Eye (tissue), 1 donor: ENCODE measurements around the gene C2CD4B.
A peak's percentile ranks its signal among the peaks of the same experiment; 100 is the strongest.

Experiments used
- DNase-seq: peaks from one replicate; pipeline ENCODE4 v3.0.0-alpha.2; 2015

Gene C2CD4B

DNA sequence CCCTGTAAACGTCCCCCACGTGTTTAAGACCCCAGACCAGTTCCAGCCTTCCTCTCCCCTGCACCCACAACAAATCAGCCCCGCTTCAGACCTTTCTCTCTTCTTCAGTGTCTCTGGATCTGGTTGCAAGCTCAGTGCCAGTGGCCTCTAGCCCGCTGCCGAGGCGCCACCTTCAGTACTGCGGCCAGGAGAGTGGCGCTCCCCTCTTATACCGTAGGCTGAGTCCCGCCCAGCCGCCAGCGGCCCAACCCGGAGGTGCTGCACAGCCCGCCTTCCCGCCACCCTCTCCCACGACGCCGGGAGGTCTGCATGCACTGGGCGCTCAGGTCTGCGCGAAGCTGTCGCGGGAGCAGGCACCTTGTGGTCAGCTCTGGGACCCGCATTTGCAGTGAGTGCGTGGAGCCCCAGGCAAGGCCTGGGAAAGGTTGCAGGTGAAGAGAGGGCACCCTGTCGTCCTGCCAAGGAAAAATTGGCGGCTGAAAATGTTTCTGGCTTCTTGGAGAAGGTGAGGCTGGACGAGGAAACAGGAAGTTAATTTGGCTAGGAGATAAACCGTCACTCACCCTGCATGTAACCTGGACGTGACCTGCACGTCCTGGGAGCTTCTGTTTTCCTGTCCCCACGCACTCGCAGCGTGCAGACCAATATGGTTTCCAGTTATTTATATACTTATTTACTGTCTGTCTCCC lies at the start of gene C2CD4B:
Gene C2CD4B, minus strand, starts transcription at position 182 of the 689 bp plus-strand sequence. CDS start 301 bp downstream, outside the sequence.
- peak; percentile 57 for DNase-seq

DNA sequence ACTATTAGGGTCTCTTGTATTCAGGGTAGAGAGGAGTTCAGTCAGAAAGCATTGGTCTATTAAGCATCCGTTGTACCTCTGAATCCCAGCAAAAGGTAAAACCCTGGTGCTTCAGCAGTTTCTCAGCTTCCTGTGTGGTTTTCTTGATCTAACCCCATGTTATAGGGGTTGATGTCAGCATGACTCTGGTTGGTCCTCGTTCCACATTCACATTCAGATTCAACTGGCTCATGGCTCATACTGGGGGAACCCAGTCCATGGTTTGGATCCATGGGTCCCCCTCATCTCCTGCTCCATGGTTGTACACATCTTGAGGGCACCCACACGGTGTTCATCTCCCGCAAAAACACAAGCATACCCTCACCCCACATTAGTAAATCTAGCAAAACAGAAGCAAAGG lies 47.7 kb upstream of the C2CD4B start:
- DNase-seq, result no peak

- no peak for DNase-seq
Measured at GRCh38 chr15:62211348-62211747, 46.3 kb upstream of the C2CD4B start.

- DNase-seq, result no peak
Measured at GRCh38 chr15:62209821-62210220, 44.7 kb upstream of the C2CD4B start.

GRCh38 chr15:62209322-62209721 lies 44.2 kb upstream of the C2CD4B start:
- no peak for DNase-seq

GRCh38 chr15:62208884-62209283 lies 43.8 kb upstream of the C2CD4B start:
- no peak for DNase-seq

DNA sequence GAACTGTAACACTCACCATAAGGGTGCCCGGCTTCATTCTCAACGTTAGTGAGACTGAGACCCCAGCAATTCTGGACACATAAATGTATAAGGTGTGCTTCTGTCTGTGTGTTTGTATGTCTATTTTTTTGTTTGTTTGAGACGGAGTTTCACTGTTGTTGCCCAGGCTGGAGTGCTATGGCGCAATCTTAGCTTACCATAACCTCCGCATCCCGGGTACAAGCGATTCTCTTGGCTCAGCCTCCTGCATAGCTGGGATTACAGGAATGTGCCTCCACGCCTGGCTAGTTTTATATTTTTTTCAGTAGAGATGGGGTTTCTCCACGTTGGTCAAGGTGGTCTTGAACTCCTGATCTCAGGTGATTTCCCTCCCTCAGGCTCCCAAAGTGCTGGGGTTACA lies 43.3 kb upstream of the C2CD4B start:
- no peak for DNase-seq

- DNase-seq, result no peak
Measured at GRCh38 chr15:62190675-62191074, 25.6 kb upstream of the C2CD4B start.

DNA sequence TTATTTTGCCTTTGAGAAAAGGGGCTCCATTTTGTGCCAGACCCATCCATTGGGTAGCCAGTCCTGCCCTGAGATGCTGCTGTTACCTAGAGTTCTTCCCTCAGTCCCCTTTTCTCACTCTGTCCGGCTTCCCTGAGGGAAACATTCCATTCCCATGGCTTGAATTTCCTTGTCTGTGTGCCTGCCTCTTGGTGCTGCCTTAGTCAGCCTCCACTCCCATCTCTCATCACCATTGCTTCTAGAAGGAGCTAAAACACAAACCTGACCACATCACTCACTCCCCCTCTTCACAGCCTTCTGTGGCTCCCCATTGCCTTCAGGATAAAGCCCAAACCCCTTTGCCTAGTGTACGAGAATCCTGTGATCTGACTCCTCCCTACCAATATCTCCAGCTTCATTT lies 25.2 kb upstream of the C2CD4B start:
- DNase-seq, result no peak

DNA sequence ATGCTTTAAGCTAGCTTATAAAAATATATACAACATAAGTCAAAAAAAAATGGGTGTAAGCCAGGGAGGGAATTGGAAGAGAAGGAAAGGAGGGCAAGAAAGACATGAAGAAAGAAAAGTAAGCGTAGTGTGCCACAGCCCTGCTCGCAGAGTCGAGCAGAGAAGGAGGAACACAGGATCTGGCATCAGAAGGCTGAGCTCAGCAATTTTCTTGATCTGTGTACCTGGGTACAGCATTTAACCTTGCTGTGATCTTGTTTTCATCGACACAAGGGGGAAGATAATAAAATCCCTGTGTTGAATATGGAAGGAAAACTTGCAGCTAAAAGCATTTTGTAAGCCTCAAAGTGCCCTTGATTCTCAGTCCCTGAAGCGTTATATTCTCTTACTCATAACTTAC lies 23.7 kb upstream of the C2CD4B start:
- DNase-seq, result no peak

DNA sequence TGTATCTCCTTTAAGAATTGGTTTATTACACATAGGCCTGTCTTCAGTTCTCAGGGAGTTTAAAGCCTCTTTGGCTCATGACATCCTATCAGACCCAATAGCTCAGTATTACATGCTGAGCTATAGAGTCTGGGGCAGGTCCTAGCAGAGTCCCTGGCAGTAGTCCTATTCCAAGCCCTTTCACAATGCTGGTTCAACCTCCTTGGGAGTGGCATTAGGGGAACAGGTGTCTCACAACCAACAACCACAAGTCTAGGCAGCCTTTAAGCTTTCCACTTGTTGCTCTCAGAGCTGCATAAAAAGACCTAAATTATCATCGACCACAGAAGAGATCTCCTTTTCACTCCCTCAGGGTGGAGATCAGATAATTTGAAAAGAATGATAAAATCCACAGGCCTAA lies 22.8 kb upstream of the C2CD4B start:
- DNase-seq, result no peak

DNA sequence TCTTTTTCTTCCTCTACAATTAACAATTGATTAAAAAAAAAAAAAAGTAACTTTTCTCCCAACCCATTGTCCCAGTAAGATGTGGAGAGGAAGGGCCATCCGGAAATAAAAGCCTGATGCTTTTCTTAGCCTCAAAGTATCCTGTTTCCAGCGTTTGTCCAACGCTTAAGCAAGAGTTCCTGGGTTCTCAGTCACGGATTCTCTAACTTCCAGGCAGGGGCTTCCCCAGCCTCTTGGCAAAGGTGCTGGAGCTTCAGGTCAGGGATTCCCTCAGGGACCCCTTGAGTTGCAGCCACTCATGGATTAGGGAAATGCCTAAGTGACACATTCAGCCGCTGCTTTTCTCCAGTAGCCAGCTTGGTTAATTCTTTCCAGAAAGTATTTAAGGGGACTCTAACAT lies 22.3 kb upstream of the C2CD4B start:
- no peak for DNase-seq

- no peak for DNase-seq
Measured at GRCh38 chr15:62186578-62186977, 21.5 kb upstream of the C2CD4B start.

DNA sequence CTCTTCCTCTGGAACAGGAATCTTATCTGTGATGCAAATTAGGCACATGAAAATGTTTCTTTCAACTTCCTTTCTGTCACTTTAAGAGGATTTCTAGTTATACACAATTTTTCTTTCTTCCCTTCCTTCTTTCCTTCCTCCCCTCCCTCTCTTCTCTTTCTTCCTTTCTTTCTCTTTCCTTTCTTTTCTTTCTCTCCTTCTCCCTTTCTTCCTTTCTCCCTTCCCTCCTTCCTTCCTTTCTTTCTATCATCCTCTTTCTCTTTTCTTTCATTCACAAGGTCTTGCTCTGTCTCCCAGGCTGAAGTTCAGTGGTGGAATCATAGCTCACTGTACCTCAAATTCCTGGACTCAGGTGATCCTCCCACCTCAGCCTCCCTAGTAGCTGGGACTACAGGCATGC lies 18.0 kb upstream of the C2CD4B start:
- no peak for DNase-seq

DNA sequence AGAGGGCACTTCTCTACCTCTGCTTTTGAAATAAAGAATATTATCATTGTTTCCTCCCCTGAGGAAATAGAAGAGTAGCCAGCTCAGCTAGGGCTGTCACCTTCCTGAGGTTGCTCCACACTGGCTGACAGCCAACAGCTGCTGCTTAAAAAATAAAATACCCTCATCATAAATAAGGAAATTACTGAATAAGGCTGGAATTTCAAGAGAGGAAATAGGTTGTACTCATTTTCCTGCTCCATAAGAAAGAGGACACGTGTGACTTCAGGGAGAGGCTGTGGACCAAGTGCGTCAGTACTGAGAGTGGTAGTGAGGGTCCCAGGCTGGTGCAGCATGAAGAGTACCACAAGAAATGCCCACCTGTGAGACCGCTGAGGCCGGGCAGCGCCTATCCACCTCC lies 8.1 kb upstream of the C2CD4B start:
- no peak for DNase-seq

DNA sequence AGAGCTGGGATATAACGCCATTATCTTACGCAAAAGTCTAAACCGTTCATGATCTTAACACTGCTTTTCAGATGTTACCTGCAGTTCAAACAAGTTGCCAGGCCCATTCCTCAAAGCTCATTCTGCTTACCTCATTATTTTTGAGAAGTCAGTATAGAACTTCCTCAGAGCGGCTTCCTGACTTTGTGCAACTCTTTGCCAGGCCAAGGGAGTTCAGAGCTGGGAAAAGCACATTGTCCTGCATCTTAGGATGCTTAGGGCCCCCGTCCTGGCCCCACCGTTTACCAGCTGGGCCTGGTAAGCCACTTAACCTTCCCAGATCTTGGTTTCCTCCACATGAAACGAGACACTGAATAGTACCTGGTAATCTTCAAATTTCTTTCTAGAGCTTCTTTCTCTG lies 6.8 kb upstream of the C2CD4B start:
- DNase-seq, result no peak

DNA sequence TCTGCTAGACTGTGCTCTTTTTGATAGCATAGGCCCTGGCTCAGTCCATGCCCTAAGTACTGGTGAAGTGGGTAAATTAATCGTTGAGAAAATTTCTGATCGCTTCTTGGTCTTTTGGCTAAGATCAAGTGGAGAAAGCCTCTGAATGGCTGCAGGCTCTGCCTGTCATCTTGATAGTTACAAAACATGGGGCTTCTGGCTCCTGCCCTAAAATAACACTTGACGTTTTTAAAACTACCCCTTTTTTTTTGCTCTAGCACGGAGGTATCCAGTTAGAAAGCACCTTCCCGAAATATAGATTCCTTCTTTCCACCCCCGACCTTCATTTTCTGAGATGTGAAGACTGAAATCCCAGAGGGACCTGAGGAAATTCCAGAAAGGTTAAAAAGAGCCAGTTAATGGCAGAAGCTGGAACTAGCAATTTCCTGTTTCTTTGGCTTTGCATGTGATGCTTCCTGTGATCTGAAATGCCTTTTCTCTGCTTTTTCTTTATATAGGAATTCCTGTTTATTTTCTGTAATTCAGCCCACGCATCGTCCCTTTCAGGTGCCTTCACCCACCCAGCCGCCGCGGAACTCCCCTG lies 799 bp upstream of the C2CD4B start:
- DNase-seq, result peak; percentile 9

GRCh38 chr15:62164396-62165103 lies 535 bp downstream of the C2CD4B start:
- DNase-seq, result peak; percentile 66

DNA sequence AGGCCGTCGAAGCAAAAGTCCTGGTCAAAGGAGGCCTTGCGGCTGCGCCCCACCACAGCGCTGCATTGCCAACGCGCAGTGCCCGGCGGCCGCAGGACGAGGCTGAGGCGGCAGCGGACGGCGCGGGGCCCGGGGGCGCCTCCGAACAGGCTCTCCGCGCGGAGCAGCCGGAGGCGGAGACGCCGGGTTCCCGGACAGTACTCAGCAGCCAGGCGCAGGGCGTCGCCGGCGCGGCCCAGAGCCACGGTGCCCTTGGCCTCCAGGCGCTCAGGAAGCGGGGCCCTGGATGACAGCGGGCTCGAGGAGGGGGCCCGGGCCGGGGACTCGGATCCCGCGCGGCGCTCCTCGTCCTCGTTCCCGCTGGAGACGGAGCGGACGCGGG lies 1.1 kb downstream of the C2CD4B start:
- DNase-seq, result peak; percentile 57

GRCh38 chr15:62163397-62164013 lies 1.6 kb downstream of the C2CD4B start:
- DNase-seq, result peak; percentile 12

DNA sequence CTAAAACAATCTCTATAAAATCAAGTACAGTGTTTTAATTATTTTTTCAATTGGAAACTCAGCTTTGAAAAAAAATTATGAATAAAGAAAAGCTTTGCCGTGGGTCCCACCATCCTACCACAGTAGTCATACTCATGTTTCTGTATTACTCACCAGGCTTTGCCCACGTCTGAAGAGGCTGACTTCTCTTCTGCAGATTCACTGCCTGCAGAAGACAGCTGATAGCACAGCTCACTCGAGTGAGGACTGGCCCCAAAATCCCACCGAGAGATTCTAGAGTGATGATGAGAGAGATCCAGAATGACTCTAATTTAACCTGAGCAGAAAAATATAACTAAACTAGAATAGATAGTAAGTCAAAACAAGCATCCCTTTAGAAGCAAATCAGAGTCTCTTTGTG lies 11.9 kb downstream of the C2CD4B start:
- DNase-seq, result no peak

GRCh38 chr15:62150445-62150844 lies 14.6 kb downstream of the C2CD4B start:
- DNase-seq, result no peak

DNA sequence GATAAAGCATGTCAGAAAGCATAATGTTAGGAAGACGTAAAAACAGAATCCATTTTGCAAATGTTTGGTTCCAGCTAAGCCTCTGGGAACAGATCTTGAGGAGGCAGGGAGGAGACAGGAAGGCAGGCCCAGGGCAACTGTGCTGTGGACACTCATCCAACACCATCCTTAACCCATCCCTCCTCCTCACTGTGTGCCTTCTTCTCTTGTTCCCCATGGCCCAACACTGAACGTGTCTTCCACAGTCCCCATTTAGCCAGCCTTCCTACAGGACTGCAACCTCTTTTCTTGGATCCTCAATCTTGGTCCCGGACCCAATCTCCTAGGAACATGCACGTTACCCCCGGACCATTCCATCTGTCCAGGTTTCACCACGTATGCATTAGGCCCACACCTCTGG lies 15.4 kb downstream of the C2CD4B start:
- DNase-seq, result no peak

- no peak for DNase-seq
Measured at GRCh38 chr15:62147551-62147950, 17.5 kb downstream of the C2CD4B start.
